Activated T-helper 1 cell treated with anti-CD3 and anti-CD28 coated beads, Interleukin-12 subunit alpha, Interleukin-12 subunit beta, Interleukin-2, Interleukin-4 antibody, amounts not matched to agents 30 ng/mL and 10 ng/mL and 1 ng/mL, durations not matched to agents 14 hours and 24 hours and 36 hours (primary cell): ENCODE results near the gene SSH2. TPM values are rescaled to one million over a fixed set of nuclear protein-coding genes. Genes with fewer than 3 reads are reported as not detected.
A peak's percentile ranks its signal among the peaks of the same experiment; 100 is the strongest.

Source experiments
- DNase-seq: peaks from one replicate; pipeline ENCODE4 v3.0.0; 2021; ENCODE audit warnings: low spot score
- H3K27ac Mint-ChIP-seq: one replicate; pipeline ENCODE4 v1.8.0; 2021; ENCODE audit warnings: mild to moderate bottlenecking, mixed read lengths
- H3K27me3 Mint-ChIP-seq: one replicate; pipeline ENCODE4 v1.8.0; 2022; ENCODE audit warnings: mild to moderate bottlenecking, moderate library complexity, mixed read lengths; ENCODE audit not compliant: insufficient read depth
- H3K36me3 Mint-ChIP-seq: one replicate; pipeline ENCODE4 v1.8.0; 2021; ENCODE audit warnings: low read depth, mixed read lengths
- H3K4me1 Mint-ChIP-seq: one replicate; pipeline ENCODE4 v1.8.0; 2021; ENCODE audit warnings: low read depth, mixed read lengths
- H3K4me3 Mint-ChIP-seq: one replicate; pipeline ENCODE4 v1.8.0; 2021; ENCODE audit warnings: mild to moderate bottlenecking, moderate library complexity, mixed read lengths
- H3K9me3 Mint-ChIP-seq: one replicate; pipeline ENCODE4 v1.8.0; 2021; ENCODE audit warnings: mixed read lengths
- intact Hi-C: fragments of 100-400 bp; cut with micrococcal nuclease; formaldehyde crosslinking; loops from one replicate; pipeline ENCODE4 v1.15.1; 2024
- total RNA-seq: library from RNA; stranded (reverse); gene quantifications from 2 replicates; pipeline ENCODE4 v1.2.3, GENCODE V29; 2022

Gene SSH2
- total RNA-seq, 1 donor from 2014 or later = 43.6 TPM

- peaks cover 70% of the 10 kb centered on the region for H3K4me1 Mint-ChIP-seq
- no peaks in the 10 kb centered on the region for H3K27me3 Mint-ChIP-seq
- no peaks in the 10 kb centered on the region for H3K9me3 Mint-ChIP-seq
- H3K27ac Mint-ChIP-seq = peak overlapping the region; percentile 78
- no peaks in the 10 kb centered on the region for H3K36me3 Mint-ChIP-seq
- no peak for DNase-seq
- peak overlapping the region; percentile 96 for H3K4me3 Mint-ChIP-seq
- intact Hi-C loops = loop anchor here (2.0 kb wide), 1 partner anchor 341 kb away; no protein-coding TSS in a partner anchor
Measured at GRCh38 chr17:29588017-29588561, 341.9 kb downstream of the SSH2 start.

GRCh38 chr17:29587591-29587990 is 342.4 kb downstream of the SSH2 start:
- intact Hi-C loops = no loop called here
- DNase-seq = no peak
- H3K27ac Mint-ChIP-seq = no peak overlapping the region
- peaks cover 70% of the 10 kb centered on the region for H3K4me1 Mint-ChIP-seq
- no peaks in the 10 kb centered on the region for H3K9me3 Mint-ChIP-seq
- H3K27me3 Mint-ChIP-seq = no peaks in the 10 kb centered on the region
- peak overlapping the region; percentile 96 for H3K4me3 Mint-ChIP-seq
- no peaks in the 10 kb centered on the region for H3K36me3 Mint-ChIP-seq

- no peak for DNase-seq
- no peaks in the 10 kb centered on the region for H3K9me3 Mint-ChIP-seq
- intact Hi-C loops = no loop called here
- H3K27me3 Mint-ChIP-seq = no peaks in the 10 kb centered on the region
- peaks cover 6% of the 10 kb centered on the region for H3K36me3 Mint-ChIP-seq
- no peak overlapping the region for H3K27ac Mint-ChIP-seq
- H3K4me1 Mint-ChIP-seq = peaks cover 64% of the 10 kb centered on the region
- peak overlapping the region; percentile 96 for H3K4me3 Mint-ChIP-seq
Measured at GRCh38 chr17:29586676-29587469, 343.2 kb downstream of the SSH2 start.

- no peaks in the 10 kb centered on the region for H3K27me3 Mint-ChIP-seq
- H3K36me3 Mint-ChIP-seq = peaks cover 14% of the 10 kb centered on the region
- intact Hi-C loops = no loop called here
- H3K4me1 Mint-ChIP-seq = peaks cover 54% of the 10 kb centered on the region
- H3K9me3 Mint-ChIP-seq = no peaks in the 10 kb centered on the region
- H3K27ac Mint-ChIP-seq = no peak overlapping the region
- peak overlapping the region; percentile 45 for H3K4me3 Mint-ChIP-seq
- no peak for DNase-seq
Measured at GRCh38 chr17:29585080-29585751, 344.8 kb downstream of the SSH2 start.

GRCh38 chr17:29584452-29585079 is 345.5 kb downstream of the SSH2 start:
- Mint-ChIP-seq H3K27ac (no peak overlapping the region), H3K36me3 (peaks cover 19% of the 10 kb centered on the region), H3K9me3 (no peaks in the 10 kb centered on the region), H3K4me3 (no peak overlapping the region), H3K4me1 (peaks cover 58% of the 10 kb centered on the region), H3K27me3 (no peaks in the 10 kb centered on the region)
- DNase-seq = no peak
- intact Hi-C loops = no loop called here

GRCh38 chr17:29583324-29584248 is 346.4 kb downstream of the SSH2 start:
- H3K27ac Mint-ChIP-seq = no peak overlapping the region
- peak overlapping the region; percentile 11 for H3K4me3 Mint-ChIP-seq
- H3K4me1 Mint-ChIP-seq = peaks cover 58% of the 10 kb centered on the region
- peaks cover 19% of the 10 kb centered on the region for H3K36me3 Mint-ChIP-seq
- no peak for DNase-seq
- H3K27me3 Mint-ChIP-seq = no peaks in the 10 kb centered on the region
- intact Hi-C loops = no loop called here
- no peaks in the 10 kb centered on the region for H3K9me3 Mint-ChIP-seq

- no peaks in the 10 kb centered on the region for H3K9me3 Mint-ChIP-seq
- H3K4me3 Mint-ChIP-seq = no peak overlapping the region
- H3K36me3 Mint-ChIP-seq = peaks cover 22% of the 10 kb centered on the region
- intact Hi-C loops = no loop called here
- no peak for DNase-seq
- H3K4me1 Mint-ChIP-seq = peaks cover 50% of the 10 kb centered on the region
- no peaks in the 10 kb centered on the region for H3K27me3 Mint-ChIP-seq
- H3K27ac Mint-ChIP-seq = no peak overlapping the region
Measured at GRCh38 chr17:29582772-29583171, 347.3 kb downstream of the SSH2 start.

GRCh38 chr17:29582254-29582765 is 347.7 kb downstream of the SSH2 start:
- H3K36me3 Mint-ChIP-seq = peaks cover 25% of the 10 kb centered on the region
- H3K4me1 Mint-ChIP-seq = peaks cover 45% of the 10 kb centered on the region
- H3K9me3 Mint-ChIP-seq = no peaks in the 10 kb centered on the region
- no peak for DNase-seq
- no peaks in the 10 kb centered on the region for H3K27me3 Mint-ChIP-seq
- H3K27ac Mint-ChIP-seq = no peak overlapping the region
- intact Hi-C loops = no loop called here
- H3K4me3 Mint-ChIP-seq = peak overlapping the region; percentile 9

GRCh38 chr17:29581583-29582253 is 348.3 kb downstream of the SSH2 start:
- peaks cover 39% of the 10 kb centered on the region for H3K4me1 Mint-ChIP-seq
- H3K27me3 Mint-ChIP-seq = no peaks in the 10 kb centered on the region
- intact Hi-C loops = no loop called here
- DNase-seq = no peak
- no peak overlapping the region for H3K27ac Mint-ChIP-seq
- H3K4me3 Mint-ChIP-seq = no peak overlapping the region
- peaks cover 25% of the 10 kb centered on the region for H3K36me3 Mint-ChIP-seq
- H3K9me3 Mint-ChIP-seq = no peaks in the 10 kb centered on the region

GRCh38 chr17:29579866-29580771 is 349.9 kb downstream of the SSH2 start:
- Mint-ChIP-seq H3K9me3 (no peaks in the 10 kb centered on the region), H3K4me1 (peaks cover 23% of the 10 kb centered on the region), H3K4me3 (no peak overlapping the region)

More at GRCh38 chr17:29579866-29580771, 349.9 kb downstream of the SSH2 start:
- Mint-ChIP-seq H3K36me3 (peaks cover 29% of the 10 kb centered on the region), H3K27ac (peak overlapping the region; percentile 90), H3K27me3 (no peaks in the 10 kb centered on the region)
- peak; percentile 79 for DNase-seq
- intact Hi-C loops = loop anchor here (1.0 kb wide), 4 partner anchors 9 to 351 kb away; partner anchors contain the start of gene GIT1
